B cell (primary cell): Measurements from ENCODE around the gene YWHAG.

Experiments used
- EZH2 ChIP-seq: IDR thresholded peaks from 2 replicates; pipeline ENCODE4 v1.6.1; 2012; ENCODE audit warnings: borderline replicate concordance, low read depth, mild to moderate bottlenecking, moderate library complexity, low read length; ENCODE audit not compliant: insufficient read depth, poor library complexity, severe bottlenecking
- TF ChIP-seq, protein P1 (sequence below): fragments of 200-600 bp; IDR thresholded peaks from one replicate; pipeline ENCODE4 v1.8.0; 2022; ENCODE audit warnings: antibody characterized with exemption, mild to moderate bottlenecking

DNA sequence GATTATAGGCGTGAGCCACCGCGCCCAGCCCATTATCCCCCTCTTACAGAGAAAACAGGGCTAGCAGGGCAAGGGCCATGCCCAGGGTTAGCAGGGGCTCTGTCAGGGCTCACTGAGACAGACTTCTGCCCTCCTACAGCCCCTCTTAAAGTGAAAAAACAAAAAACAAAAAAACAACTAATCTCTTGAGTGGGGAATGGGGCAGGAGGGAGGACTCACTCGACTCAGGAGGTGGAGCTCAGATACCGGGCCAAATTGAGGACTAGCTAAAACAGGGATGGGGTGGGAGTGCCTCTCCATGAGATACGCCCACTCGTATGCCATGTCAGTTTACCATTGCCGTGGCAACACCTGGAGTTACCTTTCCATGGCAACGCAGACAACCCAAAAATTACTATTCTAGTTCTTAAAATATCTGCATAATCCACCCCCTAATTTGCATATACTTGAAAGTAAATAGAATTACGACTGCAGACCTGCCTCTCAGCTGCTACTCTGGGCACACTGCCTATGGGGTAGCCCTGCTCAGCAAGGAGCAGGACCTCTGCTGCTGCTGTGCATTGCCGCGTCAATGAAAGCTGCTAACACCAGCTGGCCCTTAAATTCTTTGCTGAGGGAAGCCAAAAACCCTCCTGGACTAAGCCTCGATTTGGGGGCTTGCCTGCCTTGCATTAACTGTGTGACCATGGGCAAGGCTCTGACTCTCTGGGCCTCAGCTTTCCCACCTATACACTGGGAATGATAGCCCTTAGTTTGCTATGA is 37.4 kb upstream of the YWHAG start:
- no peak for TF ChIP-seq EZH2
- TF ChIP-seq, protein P1, sequence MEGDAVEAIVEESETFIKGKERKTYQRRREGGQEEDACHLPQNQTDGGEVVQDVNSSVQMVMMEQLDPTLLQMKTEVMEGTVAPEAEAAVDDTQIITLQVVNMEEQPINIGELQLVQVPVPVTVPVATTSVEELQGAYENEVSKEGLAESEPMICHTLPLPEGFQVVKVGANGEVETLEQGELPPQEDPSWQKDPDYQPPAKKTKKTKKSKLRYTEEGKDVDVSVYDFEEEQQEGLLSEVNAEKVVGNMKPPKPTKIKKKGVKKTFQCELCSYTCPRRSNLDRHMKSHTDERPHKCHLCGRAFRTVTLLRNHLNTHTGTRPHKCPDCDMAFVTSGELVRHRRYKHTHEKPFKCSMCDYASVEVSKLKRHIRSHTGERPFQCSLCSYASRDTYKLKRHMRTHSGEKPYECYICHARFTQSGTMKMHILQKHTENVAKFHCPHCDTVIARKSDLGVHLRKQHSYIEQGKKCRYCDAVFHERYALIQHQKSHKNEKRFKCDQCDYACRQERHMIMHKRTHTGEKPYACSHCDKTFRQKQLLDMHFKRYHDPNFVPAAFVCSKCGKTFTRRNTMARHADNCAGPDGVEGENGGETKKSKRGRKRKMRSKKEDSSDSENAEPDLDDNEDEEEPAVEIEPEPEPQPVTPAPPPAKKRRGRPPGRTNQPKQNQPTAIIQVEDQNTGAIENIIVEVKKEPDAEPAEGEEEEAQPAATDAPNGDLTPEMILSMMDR = no peak
